Stimulated activated naive B cell treated with anti-CD40 and anti-IgM and Interleukin-4, amounts not matched to agents 10 μg/mL and 1 μg/mL and 100 μg/mL, for 72 hours (primary cell): ENCODE results near the gene MGP.
A peak's percentile ranks its signal among the peaks of the same experiment; 100 is the strongest.

ENCODE experiments used
- ATAC-seq, 2 donors: fragments of 150-1000 bp; cut with Tn5 transposase; replicated peaks; 2 replicates each; pipeline ENCODE4 v1.10.0; 2021; ENCODE audit warnings: moderate library complexity in 1 of 2
- DNase-seq: peaks from one replicate; pipeline ENCODE4 v3.0.0; 2021
- H3K27ac Mint-ChIP-seq: one replicate; pipeline ENCODE4 v1.8.0; 2022; ENCODE audit warnings: mild to moderate bottlenecking, mixed read lengths
- H3K27me3 Mint-ChIP-seq, 2 donors: one replicate each; pipeline ENCODE4 v1.8.0; 2022; ENCODE audit warnings: mixed read lengths in 2 of 2
- H3K36me3 Mint-ChIP-seq, 2 donors: one replicate each; pipeline ENCODE4 v1.8.0; 2022; ENCODE audit warnings: mixed read lengths in 2 of 2, mild to moderate bottlenecking in 1 of 2
- H3K4me1 Mint-ChIP-seq, 2 donors: one replicate each; pipeline ENCODE4 v1.8.0; 2022; ENCODE audit warnings: mixed read lengths in 2 of 2, mild to moderate bottlenecking in 1 of 2
- H3K4me3 Mint-ChIP-seq, 2 donors: one replicate each; pipeline ENCODE4 v1.8.0; 2022; ENCODE audit warnings: mild to moderate bottlenecking in 2 of 2, mixed read lengths in 2 of 2, moderate library complexity in 1 of 2
- H3K9me3 Mint-ChIP-seq, 2 donors: one replicate each; pipeline ENCODE4 v1.8.0; 2022; ENCODE audit warnings: mixed read lengths in 2 of 2, mild to moderate bottlenecking in 1 of 2

The MGP gene

GRCh38 chr12:14913381-14913781 lies 27.7 kb upstream of the MGP start:
- Mint-ChIP-seq H3K4me1 (peaks cover under 1 to 4% of the 10 kb centered on the region in 2 donors), H3K4me3 (no peak overlapping the region), H3K27me3 (no peaks in the 10 kb centered on the region), H3K9me3 (peaks cover 0 to 3% of the 10 kb centered on the region in 2 donors), H3K36me3 (peaks cover 29 to 52% of the 10 kb centered on the region in 2 donors), H3K27ac (no peak overlapping the region)
- DNase-seq, result no peak
- no peak for ATAC-seq

- H3K27me3 Mint-ChIP-seq, result no peaks in the 10 kb centered on the region
- H3K4me3 Mint-ChIP-seq, result no peak overlapping the region
- H3K9me3 Mint-ChIP-seq, result peaks cover 0 to 5% of the 10 kb centered on the region in 2 donors
- no peak overlapping the region for H3K27ac Mint-ChIP-seq
- peaks cover 17 to 39% of the 10 kb centered on the region in 2 donors for H3K36me3 Mint-ChIP-seq
- ATAC-seq (no peak), DNase-seq (no peak)
- peaks cover 5 to 8% of the 10 kb centered on the region in 2 donors for H3K4me1 Mint-ChIP-seq
These were observed 25.5 kb upstream of the MGP start for GRCh38 chr12:14911131-14911530.

GRCh38 chr12:14910090-14910915 lies 24.6 kb upstream of the MGP start:
- Mint-ChIP-seq H3K36me3 (peaks cover 14 to 34% of the 10 kb centered on the region in 2 donors), H3K27ac (no peak overlapping the region), H3K4me3 (no peak overlapping the region), H3K4me1 (peaks cover 5 to 9% of the 10 kb centered on the region in 2 donors), H3K27me3 (no peaks in the 10 kb centered on the region), H3K9me3 (peaks cover 0 to 5% of the 10 kb centered on the region in 2 donors)
- DNase-seq, result no peak
- ATAC-seq, result no peak

- Mint-ChIP-seq H3K27me3 (no peaks in the 10 kb centered on the region), H3K4me3 (no peak overlapping the region), H3K4me1 (peaks cover 2 to 15% of the 10 kb centered on the region in 2 donors), H3K27ac (no peak overlapping the region), H3K9me3 (peaks cover 0 to 5% of the 10 kb centered on the region in 2 donors), H3K36me3 (peaks cover 7 to 20% of the 10 kb centered on the region in 2 donors)
- DNase-seq (no peak), ATAC-seq (peak; percentile 44 to 50)
These were observed 22.3 kb upstream of the MGP start for GRCh38 chr12:14907953-14908352.

GRCh38 chr12:14906114-14906513 lies 20.5 kb upstream of the MGP start:
- DNase-seq (no peak), ATAC-seq (no peak)
- Mint-ChIP-seq H3K4me3 (no peak overlapping the region), H3K27ac (no peak overlapping the region), H3K4me1 (peaks cover 2 to 15% of the 10 kb centered on the region in 2 donors), H3K27me3 (no peaks in the 10 kb centered on the region), H3K36me3 (peaks cover 2 to 10% of the 10 kb centered on the region in 2 donors), H3K9me3 (peaks cover 0 to 2% of the 10 kb centered on the region in 2 donors)

GRCh38 chr12:14905269-14906004 lies 19.8 kb upstream of the MGP start:
- ATAC-seq, result no peak
- Mint-ChIP-seq H3K9me3 (peaks cover 0 to 2% of the 10 kb centered on the region in 2 donors), H3K4me3 (no peak overlapping the region), H3K4me1 (peaks cover 2 to 15% of the 10 kb centered on the region in 2 donors), H3K27ac (no peak overlapping the region), H3K27me3 (no peaks in the 10 kb centered on the region), H3K36me3 (peaks cover 0 to 6% of the 10 kb centered on the region in 2 donors)
- DNase-seq, result no peak

- Mint-ChIP-seq H3K4me3 (no peak overlapping the region), H3K9me3 (peaks cover 0 to 2% of the 10 kb centered on the region in 2 donors), H3K36me3 (peaks cover 0 to 6% of the 10 kb centered on the region in 2 donors), H3K27me3 (no peaks in the 10 kb centered on the region), H3K27ac (no peak overlapping the region), H3K4me1 (peaks cover 2 to 15% of the 10 kb centered on the region in 2 donors)
- ATAC-seq (no peak), DNase-seq (no peak)
These were observed 19.2 kb upstream of the MGP start for GRCh38 chr12:14904854-14905253.

- H3K36me3 Mint-ChIP-seq, result peaks cover 0 to 6% of the 10 kb centered on the region in 2 donors
- no peak for DNase-seq
- H3K27ac Mint-ChIP-seq, result no peak overlapping the region
- peaks cover 0 to 2% of the 10 kb centered on the region in 2 donors for H3K9me3 Mint-ChIP-seq
- ATAC-seq, result no peak
- no peak overlapping the region for H3K4me3 Mint-ChIP-seq
- peaks cover 2 to 15% of the 10 kb centered on the region in 2 donors for H3K4me1 Mint-ChIP-seq
- H3K27me3 Mint-ChIP-seq, result no peaks in the 10 kb centered on the region
These were observed 17.9 kb upstream of the MGP start for GRCh38 chr12:14903386-14904098.

- Mint-ChIP-seq H3K36me3 (no peaks in the 10 kb centered on the region), H3K27ac (no peak overlapping the region), H3K4me1 (peaks cover 0 to 7% of the 10 kb centered on the region in 2 donors), H3K9me3 (no peaks in the 10 kb centered on the region), H3K4me3 (no peak overlapping the region), H3K27me3 (no peaks in the 10 kb centered on the region)
- no peak for DNase-seq
- no peak for ATAC-seq
These were observed 16.8 kb upstream of the MGP start for GRCh38 chr12:14902465-14902864.

GRCh38 chr12:14901228-14901562 lies 15.5 kb upstream of the MGP start:
- peaks cover 0 to 7% of the 10 kb centered on the region in 2 donors for H3K4me1 Mint-ChIP-seq
- no peak for ATAC-seq
- no peak overlapping the region for H3K27ac Mint-ChIP-seq

GRCh38 chr12:14900521-14901227 lies 15.0 kb upstream of the MGP start:
- H3K36me3 Mint-ChIP-seq, result no peaks in the 10 kb centered on the region
- no peak overlapping the region for H3K27ac Mint-ChIP-seq
- H3K4me1 Mint-ChIP-seq, result peaks cover 0 to 7% of the 10 kb centered on the region in 2 donors
- ATAC-seq, result no peak
- no peak overlapping the region for H3K4me3 Mint-ChIP-seq
- no peaks in the 10 kb centered on the region for H3K9me3 Mint-ChIP-seq
- no peak for DNase-seq
- no peaks in the 10 kb centered on the region for H3K27me3 Mint-ChIP-seq

More at GRCh38 chr12:14901228-14901562, 15.5 kb upstream of the MGP start:
- DNase-seq, result no peak
- no peaks in the 10 kb centered on the region for H3K36me3 Mint-ChIP-seq
- no peaks in the 10 kb centered on the region for H3K9me3 Mint-ChIP-seq
- H3K4me3 Mint-ChIP-seq, result no peak overlapping the region
- H3K27me3 Mint-ChIP-seq, result no peaks in the 10 kb centered on the region

GRCh38 chr12:14896521-14897169 lies 11.0 kb upstream of the MGP start:
- no peak overlapping the region for H3K27ac Mint-ChIP-seq
- no peak overlapping the region for H3K4me3 Mint-ChIP-seq
- ATAC-seq, result no peak
- DNase-seq, result no peak
- no peaks in the 10 kb centered on the region for H3K4me1 Mint-ChIP-seq
- no peaks in the 10 kb centered on the region for H3K27me3 Mint-ChIP-seq
- no peaks in the 10 kb centered on the region for H3K36me3 Mint-ChIP-seq
- H3K9me3 Mint-ChIP-seq, result no peaks in the 10 kb centered on the region

- DNase-seq, result no peak
- Mint-ChIP-seq H3K27ac (no peak overlapping the region), H3K36me3 (no peaks in the 10 kb centered on the region), H3K9me3 (no peaks in the 10 kb centered on the region), H3K27me3 (peaks cover 5% of the 10 kb centered on the region in 2 donors), H3K4me1 (no peaks in the 10 kb centered on the region), H3K4me3 (no peak overlapping the region)
- no peak for ATAC-seq
These were observed 8.0 kb upstream of the MGP start for GRCh38 chr12:14893506-14894250.
